Osteoblast (primary cell): ENCODE results near the gene CSNK1A1L. TPM values are rescaled to one million over a fixed set of nuclear protein-coding genes. Genes with fewer than 3 reads are reported as not detected.

Source experiments
- DNase-seq: peaks from one replicate; pipeline ENCODE4 v3.0.0; 2011; ENCODE audit warnings: low spot score, mixed read lengths; ENCODE audit not compliant: insufficient read length; ENCODE audit errors: missing footprints
- H2AFZ ChIP-seq: 2 replicates; pipeline ENCODE4 v1.6.0; 2011; ENCODE audit warnings: mild to moderate bottlenecking, low read length
- H3K27ac ChIP-seq: 2 replicates; pipeline ENCODE4 v1.5.1; 2011; ENCODE audit warnings: mild to moderate bottlenecking, low read depth, low read length, moderate library complexity
- H3K27me3 ChIP-seq: 2 replicates; pipeline ENCODE4 v1.6.0; 2012; ENCODE audit warnings: mild to moderate bottlenecking, control low read depth, inconsistent platforms, low read length, moderate library complexity; ENCODE audit not compliant: insufficient read depth
- H3K36me3 ChIP-seq: 2 replicates; pipeline ENCODE4 v1.5.1; 2011; ENCODE audit warnings: mild to moderate bottlenecking, low read length, control low read depth, moderate library complexity; ENCODE audit not compliant: insufficient read depth
- H3K4me1 ChIP-seq: 2 replicates; pipeline ENCODE4 v1.5.1; 2011; ENCODE audit warnings: mild to moderate bottlenecking, low read length, control low read depth, moderate library complexity; ENCODE audit not compliant: insufficient read depth
- H3K4me2 ChIP-seq: 2 replicates; pipeline ENCODE4 v1.6.0; 2011; ENCODE audit warnings: mild to moderate bottlenecking, low read length; ENCODE audit not compliant: insufficient read depth
- H3K4me3 ChIP-seq: fragments of 200-600 bp; sonication (generic); 3 replicates; pipeline ENCODE4 v1.5.1; 2012; ENCODE audit warnings: mild to moderate bottlenecking, low read length, inconsistent platforms; ENCODE audit not compliant: insufficient read depth
- H3K79me2 ChIP-seq: 2 replicates; pipeline ENCODE4 v1.6.0; 2012; ENCODE audit warnings: mild to moderate bottlenecking, low read length, control low read depth, inconsistent platforms; ENCODE audit not compliant: insufficient read depth
- H3K9me3 ChIP-seq: 2 replicates; pipeline ENCODE4 v1.5.1; 2011; ENCODE audit warnings: low read depth, low read length, control low read depth
- H4K20me1 ChIP-seq: 2 replicates; pipeline ENCODE4 v1.6.0; 2012; ENCODE audit warnings: mild to moderate bottlenecking, low read length, control low read depth; ENCODE audit not compliant: insufficient read depth
- total RNA-seq: library from RNA; depleted of rRNA; stranded (reverse); fragments of >200 nt; gene quantifications from 2 replicates; pipeline ENCODE4 v1.2.3, GENCODE V29; 2012
- TF ChIP-seq, protein P1 (sequence below): IDR thresholded peaks from 2 replicates; pipeline ENCODE4 v1.5.1; 2011; ENCODE audit warnings: mild to moderate bottlenecking, low read depth, low read length, moderate library complexity; ENCODE audit errors: extremely low read depth

Gene CSNK1A1L
- total RNA-seq, 1 donor = not detected

DNA sequence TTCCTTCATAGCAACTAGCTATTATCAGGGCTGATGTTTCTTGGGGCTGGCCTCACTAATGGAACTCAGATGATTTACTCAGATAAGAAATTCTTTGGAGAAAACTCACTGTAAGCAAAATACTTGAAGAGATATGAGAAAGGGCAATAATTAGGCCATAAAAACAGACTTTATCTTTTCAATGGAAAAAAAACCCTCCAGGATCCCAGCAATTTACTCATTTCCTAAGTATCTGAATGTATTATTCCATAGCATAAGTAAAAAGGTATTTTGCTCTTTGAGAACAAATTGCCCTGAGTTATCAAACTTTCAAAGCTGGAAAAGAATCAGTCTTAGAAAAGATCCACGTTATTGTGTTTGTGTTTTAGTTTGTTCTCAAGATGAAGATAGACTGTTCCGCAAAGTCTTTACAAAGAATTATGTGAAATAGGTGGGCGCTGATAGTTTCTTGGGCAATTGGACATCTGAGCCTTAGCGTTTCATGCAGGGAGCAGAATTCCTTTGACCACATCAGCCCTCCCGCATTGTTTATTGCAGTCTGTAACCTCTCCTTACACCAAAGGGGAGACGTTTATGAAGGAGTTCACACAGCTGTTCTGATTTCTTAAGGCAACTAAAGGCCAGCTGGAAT lies 29.1 kb upstream of the CSNK1A1L start:
- Histone ChIP-seq H3K4me2 (peak overlapping the region; percentile 18), H3K79me2 (no peaks in the 10 kb centered on the region), H2AFZ (no peak overlapping the region), H3K36me3 (no peaks in the 10 kb centered on the region), H3K4me1 (peaks cover 21% of the 10 kb centered on the region), H3K4me3 (no peak overlapping the region), H3K27me3 (no peaks in the 10 kb centered on the region), H4K20me1 (no peaks in the 10 kb centered on the region), H3K27ac (peak overlapping the region; percentile 84), H3K9me3 (no peaks in the 10 kb centered on the region)
- TF ChIP-seq, protein P1, sequence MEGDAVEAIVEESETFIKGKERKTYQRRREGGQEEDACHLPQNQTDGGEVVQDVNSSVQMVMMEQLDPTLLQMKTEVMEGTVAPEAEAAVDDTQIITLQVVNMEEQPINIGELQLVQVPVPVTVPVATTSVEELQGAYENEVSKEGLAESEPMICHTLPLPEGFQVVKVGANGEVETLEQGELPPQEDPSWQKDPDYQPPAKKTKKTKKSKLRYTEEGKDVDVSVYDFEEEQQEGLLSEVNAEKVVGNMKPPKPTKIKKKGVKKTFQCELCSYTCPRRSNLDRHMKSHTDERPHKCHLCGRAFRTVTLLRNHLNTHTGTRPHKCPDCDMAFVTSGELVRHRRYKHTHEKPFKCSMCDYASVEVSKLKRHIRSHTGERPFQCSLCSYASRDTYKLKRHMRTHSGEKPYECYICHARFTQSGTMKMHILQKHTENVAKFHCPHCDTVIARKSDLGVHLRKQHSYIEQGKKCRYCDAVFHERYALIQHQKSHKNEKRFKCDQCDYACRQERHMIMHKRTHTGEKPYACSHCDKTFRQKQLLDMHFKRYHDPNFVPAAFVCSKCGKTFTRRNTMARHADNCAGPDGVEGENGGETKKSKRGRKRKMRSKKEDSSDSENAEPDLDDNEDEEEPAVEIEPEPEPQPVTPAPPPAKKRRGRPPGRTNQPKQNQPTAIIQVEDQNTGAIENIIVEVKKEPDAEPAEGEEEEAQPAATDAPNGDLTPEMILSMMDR = no peak
- no peak for DNase-seq

DNA sequence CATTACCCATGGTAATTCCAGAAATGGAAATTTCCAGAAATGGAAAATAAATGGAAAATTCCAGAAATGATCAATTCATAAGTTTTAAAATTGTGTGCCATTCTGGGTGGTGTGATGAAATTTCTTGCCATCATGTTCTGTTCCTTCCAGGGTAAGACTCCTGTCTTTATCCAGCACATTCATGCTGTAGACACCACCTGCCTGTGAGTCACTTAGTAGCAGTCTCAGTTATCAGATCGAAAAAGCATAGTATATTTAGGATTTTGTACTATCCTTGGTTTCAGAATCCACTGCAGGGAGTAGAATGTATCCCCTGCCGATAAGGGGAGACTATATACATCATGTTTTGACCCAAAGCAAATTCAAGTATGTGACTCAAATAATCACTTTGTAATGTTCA lies 26.7 kb upstream of the CSNK1A1L start:
- Histone ChIP-seq H4K20me1 (no peaks in the 10 kb centered on the region), H3K4me1 (peaks cover 29% of the 10 kb centered on the region), H3K4me3 (no peak overlapping the region), H3K27me3 (no peaks in the 10 kb centered on the region), H3K36me3 (no peaks in the 10 kb centered on the region), H3K9me3 (no peaks in the 10 kb centered on the region), H3K4me2 (no peak overlapping the region), H3K79me2 (no peaks in the 10 kb centered on the region), H3K27ac (peak overlapping the region; percentile 26), H2AFZ (no peak overlapping the region)
- no peak for DNase-seq
- TF ChIP-seq, protein P1 = no peak

DNA sequence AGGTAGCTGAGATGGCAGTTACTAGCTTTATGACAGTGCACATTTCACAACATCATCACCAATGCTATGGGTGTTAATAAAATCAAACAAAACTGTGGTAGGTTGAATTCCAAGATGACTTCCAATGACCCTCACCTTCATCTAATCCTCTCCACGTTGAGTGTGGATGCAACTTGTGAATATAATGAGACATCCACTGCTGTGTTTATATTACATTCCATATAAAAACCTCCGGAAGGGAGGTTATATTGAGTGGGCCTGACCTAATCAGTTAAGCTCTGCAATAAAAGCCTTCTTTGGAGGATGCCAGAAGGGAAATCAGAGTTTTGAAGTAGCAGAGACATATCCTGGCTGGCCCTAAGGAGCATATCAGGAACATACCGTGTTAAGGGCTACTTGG lies 25.6 kb upstream of the CSNK1A1L start:
- no peaks in the 10 kb centered on the region for H3K79me2 ChIP-seq
- H3K36me3 ChIP-seq = no peaks in the 10 kb centered on the region
- no peaks in the 10 kb centered on the region for H3K27me3 ChIP-seq
- H3K27ac ChIP-seq = no peak overlapping the region
- peaks cover 34% of the 10 kb centered on the region for H3K4me1 ChIP-seq
- TF ChIP-seq, protein P1 = no peak
- no peak overlapping the region for H3K4me2 ChIP-seq
- no peak overlapping the region for H3K4me3 ChIP-seq
- peak overlapping the region; percentile 3 for H2AFZ ChIP-seq
- no peaks in the 10 kb centered on the region for H3K9me3 ChIP-seq
- no peak for DNase-seq
- no peaks in the 10 kb centered on the region for H4K20me1 ChIP-seq

DNA sequence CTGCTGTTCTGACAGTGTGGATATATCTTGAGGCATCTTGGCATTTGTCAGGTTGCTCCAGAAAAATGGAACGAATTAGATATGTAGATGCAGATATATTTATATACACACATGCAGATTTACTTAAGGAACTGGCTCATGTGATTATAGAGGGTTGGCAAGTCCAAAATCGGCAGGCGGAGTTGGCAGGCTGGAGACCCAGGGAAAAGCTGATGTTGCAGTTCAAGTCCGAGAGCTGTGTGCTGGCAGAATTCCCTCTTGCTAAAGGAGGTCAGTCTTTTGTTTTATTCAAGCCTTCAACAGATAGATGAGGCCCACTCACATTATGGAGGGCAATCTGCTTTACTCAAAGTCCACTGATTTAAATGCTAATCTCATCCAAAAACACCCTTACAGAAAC lies 24.4 kb upstream of the CSNK1A1L start:
- H3K4me3 ChIP-seq = no peak overlapping the region
- DNase-seq = no peak
- no peak overlapping the region for H3K4me2 ChIP-seq
- H2AFZ ChIP-seq = no peak overlapping the region
- no peaks in the 10 kb centered on the region for H4K20me1 ChIP-seq
- TF ChIP-seq, protein P1 = no peak
- H3K9me3 ChIP-seq = no peaks in the 10 kb centered on the region
- no peaks in the 10 kb centered on the region for H3K79me2 ChIP-seq
- no peaks in the 10 kb centered on the region for H3K36me3 ChIP-seq
- no peak overlapping the region for H3K27ac ChIP-seq
- H3K4me1 ChIP-seq = peaks cover 24% of the 10 kb centered on the region
- no peaks in the 10 kb centered on the region for H3K27me3 ChIP-seq
